ENCODE data around the gene PTAR1. TPM values are rescaled to one million over a fixed set of nuclear protein-coding genes. Genes with fewer than 3 reads are reported as not detected.

The PTAR1 gene
- total and polyA plus RNA-seq, 10 of the 15 experiments (the other 5 are each of a cell fraction or from before 2014, with no cell fraction given) = 4.9 to 27.6 (median 14.2) TPM

GRCh38 chr9:69671879-69672595 is 87.8 kb downstream of the PTAR1 start, which contains the start of gene APBA1:
Gene APBA1, minus strand, starts transcription at chr9:69672371.
- H3K79me2 ChIP-seq (ENCODE audit: control insufficient read depth, insufficient read depth, low read length) = no peaks in the 10 kb centered on the region
- ChIA-PET POLR2A (no interaction called here), CTCF (interaction anchor here (0.8 to 2.4 kb wide), 4 partner anchors 16 to 247 kb away, joined by 3 to 15 read pairs (median 4); no protein-coding TSS in a partner anchor), RAD21 (ENCODE audit: unreplicated experiment) (interaction anchor here (1.5 kb wide), 1 partner anchor 247 kb away, joined by 4 read pairs; no protein-coding TSS in a partner anchor), SMC1A (ENCODE audit: uncharacterized antibody, unreplicated experiment) (no interaction called here)
- intact Hi-C loops (cut with micrococcal nuclease; ENCODE audit: unreplicated experiment) = loop anchor here (2.0 to 5.0 kb wide), 4 partner anchors 87 to 261 kb away; no protein-coding TSS in a partner anchor
- H3K4me2 ChIP-seq (ENCODE audit: control insufficient read depth, insufficient read depth) = peak within 1 kb of the TSS; percentile 91
- FAIRE-seq = no peak
- H2AFZ ChIP-seq (ENCODE audit: control insufficient read depth, low read depth, low read length) = peak within 1 kb of the TSS; percentile 81
- H3K4me1 ChIP-seq (ENCODE audit: control insufficient read depth, insufficient read depth, low read length) = no peaks in the 10 kb centered on the region
- H3K4me3 ChIP-seq = peak within 1 kb of the TSS; percentile 47; the same call in 1 of the 2 replicates
- TF ChIP-seq SMAD5 (IDR thresholded peaks at IDR 0.05; ENCODE audit: low read depth) (no peak), NKRF (conservative IDR thresholded peaks at IDR 0.05) (no peak), IKZF1 (conservative IDR thresholded peaks at IDR 0.05) (0 out of 2 replicates have a peak, but pooled peaks have one; percentile 1), BHLHE40 (IDR thresholded peaks at IDR 0.05; ENCODE audit: borderline replicate concordance in 1 of 2, low read depth in 2 of 2, low read length in 1 of 2) (peak in 1 of 2 experiments; percentile 26; a peak in 1 of 4 replicates), EGR1 (IDR thresholded peaks at IDR 0.05; ENCODE audit: borderline replicate concordance in 1 of 2, low read depth in 2 of 2, low read length in 2 of 2) (0 out of 3 replicates have a peak, but pooled peaks of 1 of the 2 experiments have one; percentile 33)
- TF ChIP-seq, protein P1, sequence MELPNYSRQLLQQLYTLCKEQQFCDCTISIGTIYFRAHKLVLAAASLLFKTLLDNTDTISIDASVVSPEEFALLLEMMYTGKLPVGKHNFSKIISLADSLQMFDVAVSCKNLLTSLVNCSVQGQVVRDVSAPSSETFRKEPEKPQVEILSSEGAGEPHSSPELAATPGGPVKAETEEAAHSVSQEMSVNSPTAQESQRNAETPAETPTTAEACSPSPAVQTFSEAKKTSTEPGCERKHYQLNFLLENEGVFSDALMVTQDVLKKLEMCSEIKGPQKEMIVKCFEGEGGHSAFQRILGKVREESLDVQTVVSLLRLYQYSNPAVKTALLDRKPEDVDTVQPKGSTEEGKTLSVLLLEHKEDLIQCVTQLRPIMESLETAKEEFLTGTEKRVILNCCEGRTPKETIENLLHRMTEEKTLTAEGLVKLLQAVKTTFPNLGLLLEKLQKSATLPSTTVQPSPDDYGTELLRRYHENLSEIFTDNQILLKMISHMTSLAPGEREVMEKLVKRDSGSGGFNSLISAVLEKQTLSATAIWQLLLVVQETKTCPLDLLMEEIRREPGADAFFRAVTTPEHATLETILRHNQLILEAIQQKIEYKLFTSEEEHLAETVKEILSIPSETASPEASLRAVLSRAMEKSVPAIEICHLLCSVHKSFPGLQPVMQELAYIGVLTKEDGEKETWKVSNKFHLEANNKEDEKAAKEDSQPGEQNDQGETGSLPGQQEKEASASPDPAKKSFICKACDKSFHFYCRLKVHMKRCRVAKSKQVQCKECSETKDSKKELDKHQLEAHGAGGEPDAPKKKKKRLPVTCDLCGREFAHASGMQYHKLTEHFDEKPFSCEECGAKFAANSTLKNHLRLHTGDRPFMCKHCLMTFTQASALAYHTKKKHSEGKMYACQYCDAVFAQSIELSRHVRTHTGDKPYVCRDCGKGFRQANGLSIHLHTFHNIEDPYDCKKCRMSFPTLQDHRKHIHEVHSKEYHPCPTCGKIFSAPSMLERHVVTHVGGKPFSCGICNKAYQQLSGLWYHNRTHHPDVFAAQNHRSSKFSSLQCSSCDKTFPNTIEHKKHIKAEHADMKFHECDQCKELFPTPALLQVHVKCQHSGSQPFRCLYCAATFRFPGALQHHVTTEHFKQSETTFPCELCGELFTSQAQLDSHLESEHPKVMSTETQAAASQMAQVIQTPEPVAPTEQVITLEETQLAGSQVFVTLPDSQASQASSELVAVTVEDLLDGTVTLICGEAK (IDR thresholded peaks at IDR 0.05; ENCODE audit: borderline replicate concordance) = no peak
- 3% methylated on average over 30 of the region's 92 CpGs for WGBS (ENCODE audit: insufficient coverage, insufficient replicate concordance, low lambda C conversion rate, missing lambda C conversion rate)
- H4K20me1 ChIP-seq (ENCODE audit: control insufficient read depth, insufficient read depth) = no peaks in the 10 kb centered on the region
- no peaks in the 10 kb centered on the region for H3K36me3 ChIP-seq (ENCODE audit: control insufficient read depth in 2 of 2, insufficient read depth in 2 of 2, low read length in 1 of 2)
- no TSS peak for BruUV-seq (replicated peaks)
- peak; percentile 11 for ATAC-seq
- H3K9ac ChIP-seq (ENCODE audit: control insufficient read depth, insufficient read depth, low read length) = no peak within 1 kb of the TSS
- no peak within 1 kb of the TSS for H3K27ac ChIP-seq (ENCODE audit: control insufficient read depth, insufficient read depth)
- peaks cover 4 to 6% of the 10 kb centered on the region in 2 experiments for H3K27me3 ChIP-seq (replicated peaks in 1 of 2; ENCODE audit: control insufficient read depth in 2 of 2, insufficient read depth in 2 of 2, low read length in 1 of 2)
- DNase-seq (ENCODE audit: low read depth, low spot score) = no peak
- in situ Hi-C loops (cut with MboI) = loop anchor here (10.0 kb wide), 1 partner anchor 203 kb away; no protein-coding TSS in a partner anchor
- H3K9me3 ChIP-seq (replicated peaks; ENCODE audit: control insufficient read depth, insufficient read depth, low read length) = no peaks in the 10 kb centered on the region
